ENCODE data around the gene CSTPP1. TPM values are rescaled to one million over a fixed set of nuclear protein-coding genes. Genes with fewer than 3 reads are reported as not detected.

Gene CSTPP1
- total and polyA plus RNA-seq, 2 donors (not counting 1 experiment from before 2014, with no cell fraction given): 11.5 to 29.0 TPM

- intact Hi-C loops (cut with micrococcal nuclease): no loop called here
- Mint-ChIP-seq H3K27ac (no peak overlapping the region), H3K4me3 (no peak overlapping the region), H3K4me1 (no peaks in the 10 kb centered on the region), H3K27me3 (no peaks in the 10 kb centered on the region), H3K9me3 (ENCODE audit: insufficient read depth) (no peaks in the 10 kb centered on the region)
- no peaks in the 10 kb centered on the region for H4K20me1 ChIP-seq (ENCODE audit: control insufficient read depth, insufficient read depth, low read length, poor library complexity, severe bottlenecking)
- no peak overlapping the region for H3K4me3 ChIP-seq (ENCODE audit: control extremely low read depth in 1 of 5, extremely low read depth in 1 of 5, insufficient read depth in 1 of 5, low read depth in 2 of 5, low read length in 4 of 5)
- H3K27ac ChIP-seq (ENCODE audit: low read length in 2 of 2): no peak overlapping the region
- H3K4me1 ChIP-seq (ENCODE audit: control insufficient read depth in 2 of 2, insufficient read depth in 2 of 2, low read length in 2 of 2): no peaks in the 10 kb centered on the region
- TF ChIP-seq EZH2 (IDR thresholded peaks at IDR 0.05; ENCODE audit: borderline replicate concordance, insufficient read depth, low read depth, low read length, poor library complexity, severe bottlenecking): no peak
- TF ChIP-seq CTCF (IDR thresholded peaks at IDR 0.05): no peak
- ATAC-seq (ENCODE audit: low read depth) (no peak), DNase-seq (no peak)
- 97% methylated on average over 5 of the region's 5 CpGs for WGBS (ENCODE audit: insufficient coverage)
- no peaks in the 10 kb centered on the region for H3K79me2 ChIP-seq (ENCODE audit: control insufficient read depth, insufficient read depth, low read length)
- no peak overlapping the region for H3K9ac ChIP-seq (ENCODE audit: low read length)
- no peaks in the 10 kb centered on the region for H3K9me3 ChIP-seq (ENCODE audit: control extremely low read depth in 1 of 3, control insufficient read depth in 2 of 3, insufficient read depth in 1 of 3, low read length in 2 of 3)
- no peaks in the 10 kb centered on the region for H3K36me3 ChIP-seq (replicated peaks in 1 of 2; ENCODE audit: control extremely low read depth in 1 of 2, control insufficient read depth in 1 of 2, extremely low read depth in 1 of 2, insufficient read depth in 2 of 2, low read length in 1 of 2)
- H2AFZ ChIP-seq (ENCODE audit: insufficient read depth, low read depth, low read length, poor library complexity, severe bottlenecking): no peak overlapping the region
- POLR2A ChIA-PET: interaction anchor here (0.6 kb wide), 1 partner anchor 231 kb away, joined by 3 read pairs; no protein-coding TSS in a partner anchor
- CTCF ChIA-PET: no interaction called here
- no peak overlapping the region for H3K4me2 ChIP-seq (replicated peaks; ENCODE audit: low read depth, low read length, poor library complexity, severe bottlenecking)
- no peaks in the 10 kb centered on the region for H3K27me3 ChIP-seq (replicated peaks in 1 of 4; ENCODE audit: control extremely low read depth in 1 of 4, control insufficient read depth in 3 of 4, insufficient read depth in 4 of 4, low read length in 3 of 4)
Measured at GRCh38 chr11:47208628-47209027, 272.1 kb downstream of the CSTPP1 start.

Small RNAs within 50 kb of the gene (small RNA-seq; reads per million reads assigned to genes)
- not detected for gene MIR6745 (ENCODE audit: insufficient read length, low read depth, low replicate concordance)

Other genes with a start within 250 kb of the CSTPP1 start
- 55.0 and 56.8 TPM in 2 replicates for gene ARHGAP1, start 236.1 kb upstream of the CSTPP1 start, total RNA-seq
- gene ARHGAP1, start 236.1 kb upstream of the CSTPP1 start, polyA plus RNA-seq: 26.3 and 33.9 TPM in 2 replicates
- 19.2 and 22.3 TPM in 2 replicates for gene ZNF408, start 235.7 kb upstream of the CSTPP1 start, total RNA-seq
- 8.3 and 9.0 TPM in 2 replicates for gene ZNF408, start 235.7 kb upstream of the CSTPP1 start, polyA plus RNA-seq
- gene F2, start 217.5 kb upstream of the CSTPP1 start, total RNA-seq: not detected in 2 replicates
- gene F2, start 217.5 kb upstream of the CSTPP1 start, polyA plus RNA-seq: not detected in 2 replicates
- gene CKAP5, start 90.5 kb upstream of the CSTPP1 start, total RNA-seq: 49.4 and 54.3 TPM in 2 replicates
- gene CKAP5, start 90.5 kb upstream of the CSTPP1 start, polyA plus RNA-seq: 7.3 and 7.9 TPM in 2 replicates
- not detected in 2 replicates for gene LRP4, start 18.2 kb upstream of the CSTPP1 start, total RNA-seq
- not detected in 2 replicates for gene LRP4, start 18.2 kb upstream of the CSTPP1 start, polyA plus RNA-seq
- 200 and 214 TPM in 2 replicates for gene ARFGAP2, start 240.1 kb downstream of the CSTPP1 start, total RNA-seq
- 137 and 141 TPM in 2 replicates for gene ARFGAP2, start 240.1 kb downstream of the CSTPP1 start, polyA plus RNA-seq
- gene PACSIN3, start 249.7 kb downstream of the CSTPP1 start, total RNA-seq: 1.3 and 2.1 TPM in 2 replicates
- not detected in 2 replicates for gene PACSIN3, start 249.7 kb downstream of the CSTPP1 start, polyA plus RNA-seq